GM12875 (cell line): ENCODE data around the gene GPR15LG.

Experiments
- H3K4me3 ChIP-seq: one replicate; pipeline ENCODE4 v1.5.1; 2011; ENCODE audit warnings: low read depth, low read length, control low read depth
- CTCF ChIP-seq: IDR thresholded peaks from 2 replicates; pipeline ENCODE4 v1.5.1; 2011; ENCODE audit warnings: low read depth, mild to moderate bottlenecking, control low read depth, inconsistent platforms, low read length, moderate library complexity, borderline replicate concordance; ENCODE audit not compliant: insufficient read depth

The GPR15LG gene

GRCh38 chr10:84188815-84189214 lies 15.2 kb downstream of the GPR15LG start:
- TF ChIP-seq CTCF: no peak
- no peak overlapping the region for H3K4me3 ChIP-seq

GRCh38 chr10:84190621-84191020 lies 17.0 kb downstream of the GPR15LG start:
- TF ChIP-seq CTCF: no peak
- no peak overlapping the region for H3K4me3 ChIP-seq

- no peak overlapping the region for H3K4me3 ChIP-seq
- no peak for TF ChIP-seq CTCF
These were observed 17.5 kb downstream of the GPR15LG start for GRCh38 chr10:84191106-84191505.

- TF ChIP-seq CTCF: no peak
- no peak overlapping the region for H3K4me3 ChIP-seq
These were observed 19.7 kb downstream of the GPR15LG start for GRCh38 chr10:84193327-84193726.

- peak overlapping the region; percentile 19 for H3K4me3 ChIP-seq
- no peak for TF ChIP-seq CTCF
These were observed 20.3 kb downstream of the GPR15LG start for GRCh38 chr10:84193846-84194423.

GRCh38 chr10:84194424-84195043 lies 20.9 kb downstream of the GPR15LG start, which contains the start of gene CDHR1:
TSS of gene CDHR1 (plus strand) at chr10:84194537. CDS start at chr10:84194761, 224 bp downstream.
- TF ChIP-seq CTCF: no peak
- peak within 1 kb of the TSS; percentile 19 for H3K4me3 ChIP-seq
